HUES6 (cell line): ENCODE results near the gene NCOA1.
"Not testable (repeated sequence)": the region's sequence is repeated elsewhere in the genome, so short reads cannot be mapped to it uniquely, and the experiment has no call there.

ENCODE experiments used
- H3K27ac ChIP-seq: 2 replicates; pipeline ENCODE4 v1.7.0; 2013; ENCODE audit warnings: low read depth, mild to moderate bottlenecking, low read length, inconsistent platforms
- H3K27me3 ChIP-seq: 2 replicates; pipeline ENCODE4 v1.6.1; 2013; ENCODE audit warnings: low read length; ENCODE audit not compliant: control insufficient read depth, insufficient read depth
- H3K36me3 ChIP-seq: 2 replicates; pipeline ENCODE4 v1.6.1; 2013; ENCODE audit warnings: low read length; ENCODE audit not compliant: control insufficient read depth, insufficient read depth
- H3K4me1 ChIP-seq: 2 replicates; pipeline ENCODE4 v1.6.1; 2013; ENCODE audit warnings: low read length; ENCODE audit not compliant: control insufficient read depth, insufficient read depth
- H3K4me3 ChIP-seq: 2 replicates; pipeline ENCODE4 v1.5.1; 2013; ENCODE audit warnings: low read depth, low read length
- H3K9ac ChIP-seq: one replicate; pipeline ENCODE4 v1.6.1; 2013; ENCODE audit warnings: mild to moderate bottlenecking, low read length
- H3K9me3 ChIP-seq: 2 replicates; pipeline ENCODE4 v1.6.1; 2013; ENCODE audit warnings: low read depth, low read length; ENCODE audit not compliant: control insufficient read depth, insufficient read depth

The NCOA1 gene

GRCh38 chr2:24538720-24539119 is 47.7 kb downstream of the NCOA1 start:
- H3K36me3 ChIP-seq: no peaks in the 10 kb centered on the region
- H3K4me3 ChIP-seq: no peak overlapping the region
- 0 out of 2 replicates have a peak, but pooled peaks cover 4% of the 10 kb centered on the region for H3K9me3 ChIP-seq
- no peak overlapping the region for H3K9ac ChIP-seq
- H3K27ac ChIP-seq: no peak overlapping the region
- no peaks in the 10 kb centered on the region for H3K27me3 ChIP-seq
- no peaks in the 10 kb centered on the region for H3K4me1 ChIP-seq

DNA sequence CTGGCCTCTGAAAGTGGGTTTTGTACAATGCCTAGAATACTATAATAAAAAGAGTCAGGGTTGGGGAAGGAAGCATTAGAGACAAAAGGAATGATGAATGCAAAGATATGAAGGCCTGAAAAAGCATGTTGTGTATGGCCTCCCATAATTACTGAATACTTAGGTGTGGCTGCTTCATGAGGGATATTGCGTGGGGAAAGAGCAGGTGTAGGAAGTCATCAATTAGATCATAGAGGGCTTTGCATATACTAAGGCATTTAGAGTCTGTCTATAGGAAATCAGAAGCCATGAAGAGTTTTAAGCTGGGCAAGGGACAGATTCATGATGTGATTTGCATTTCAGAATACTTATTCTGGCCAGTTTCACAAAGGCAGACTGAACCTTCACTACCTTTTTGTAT is 48.2 kb downstream of the NCOA1 start:
- H3K9me3 ChIP-seq: 0 out of 2 replicates have a peak, but pooled peaks cover 4% of the 10 kb centered on the region
- no peak overlapping the region for H3K4me3 ChIP-seq
- H3K9ac ChIP-seq: no peak overlapping the region
- no peak overlapping the region for H3K27ac ChIP-seq
- no peaks in the 10 kb centered on the region for H3K4me1 ChIP-seq
- H3K36me3 ChIP-seq: no peaks in the 10 kb centered on the region
- no peaks in the 10 kb centered on the region for H3K27me3 ChIP-seq

GRCh38 chr2:24540011-24540477 is 49.0 kb downstream of the NCOA1 start:
- Histone ChIP-seq H3K27me3 (no peaks in the 10 kb centered on the region), H3K36me3 (no peaks in the 10 kb centered on the region), H3K4me1 (no peaks in the 10 kb centered on the region), H3K4me3 (no peak overlapping the region), H3K9me3 (peaks cover 8% of the 10 kb centered on the region; the same call in 1 of the 2 replicates), H3K27ac (no peak overlapping the region), H3K9ac (no peak overlapping the region)

GRCh38 chr2:24541621-24542020 is 50.6 kb downstream of the NCOA1 start:
- peaks cover 11% of the 10 kb centered on the region; the same call in 1 of the 2 replicates for H3K9me3 ChIP-seq
- no peaks in the 10 kb centered on the region for H3K27me3 ChIP-seq
- no peaks in the 10 kb centered on the region for H3K4me1 ChIP-seq

GRCh38 chr2:24542269-24542872 is 51.3 kb downstream of the NCOA1 start:
- no peak overlapping the region for H3K9ac ChIP-seq
- no peaks in the 10 kb centered on the region for H3K36me3 ChIP-seq
- H3K27me3 ChIP-seq: no peaks in the 10 kb centered on the region
- no peak overlapping the region for H3K27ac ChIP-seq
- no peaks in the 10 kb centered on the region for H3K4me1 ChIP-seq
- no peak overlapping the region for H3K4me3 ChIP-seq
- peaks cover 14% of the 10 kb centered on the region; the same call in 1 of the 2 replicates for H3K9me3 ChIP-seq

More at GRCh38 chr2:24541621-24542020, 50.6 kb downstream of the NCOA1 start:
- no peaks in the 10 kb centered on the region for H3K36me3 ChIP-seq
- no peak overlapping the region for H3K27ac ChIP-seq
- H3K9ac ChIP-seq: no peak overlapping the region
- H3K4me3 ChIP-seq: no peak overlapping the region

- no peak overlapping the region for H3K27ac ChIP-seq
- H3K4me1 ChIP-seq: no peaks in the 10 kb centered on the region
- H3K27me3 ChIP-seq: no peaks in the 10 kb centered on the region
- H3K36me3 ChIP-seq: no peaks in the 10 kb centered on the region
- no peak overlapping the region for H3K9ac ChIP-seq
- H3K9me3 ChIP-seq: peaks cover 18% of the 10 kb centered on the region; the same call in 1 of the 2 replicates
- H3K4me3 ChIP-seq: no peak overlapping the region
Measured at GRCh38 chr2:24543252-24543651, 52.2 kb downstream of the NCOA1 start.

DNA sequence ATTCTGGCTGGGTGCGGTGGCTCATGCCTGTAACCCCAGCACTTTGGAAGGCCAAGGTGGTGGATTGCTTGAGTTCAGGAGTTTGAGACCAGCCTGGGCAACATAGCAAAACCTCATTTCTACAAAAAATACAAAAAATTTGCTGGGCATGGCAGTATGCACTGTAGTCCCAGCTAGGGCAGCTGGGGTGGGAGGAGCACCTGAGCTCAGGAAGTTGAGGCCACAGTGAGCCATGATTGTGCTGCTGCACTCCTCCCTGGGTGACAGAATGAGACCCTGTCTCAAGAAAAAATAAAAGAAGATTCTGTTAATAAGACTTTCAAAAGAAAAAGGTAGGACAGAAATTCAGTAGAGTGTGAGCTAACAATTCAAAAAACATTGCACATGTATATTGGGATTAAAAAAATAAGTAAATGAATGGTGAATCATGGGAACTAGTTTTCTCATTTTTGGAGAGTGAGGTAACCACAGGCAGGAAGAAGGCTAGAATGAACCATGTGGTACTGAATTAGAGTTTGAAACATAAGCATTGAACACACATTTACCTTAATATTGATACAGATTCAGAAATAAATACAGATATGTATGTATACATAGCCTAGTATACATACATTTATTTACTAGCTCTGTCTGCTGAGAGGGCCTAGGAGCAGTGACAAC is 53.5 kb downstream of the NCOA1 start:
- Histone ChIP-seq H3K9me3 (peaks cover 24% of the 10 kb centered on the region), H3K4me3 (no peak overlapping the region), H3K4me1 (no peaks in the 10 kb centered on the region), H3K27ac (no peak overlapping the region), H3K9ac (no peak overlapping the region), H3K27me3 (no peaks in the 10 kb centered on the region), H3K36me3 (no peaks in the 10 kb centered on the region)

DNA sequence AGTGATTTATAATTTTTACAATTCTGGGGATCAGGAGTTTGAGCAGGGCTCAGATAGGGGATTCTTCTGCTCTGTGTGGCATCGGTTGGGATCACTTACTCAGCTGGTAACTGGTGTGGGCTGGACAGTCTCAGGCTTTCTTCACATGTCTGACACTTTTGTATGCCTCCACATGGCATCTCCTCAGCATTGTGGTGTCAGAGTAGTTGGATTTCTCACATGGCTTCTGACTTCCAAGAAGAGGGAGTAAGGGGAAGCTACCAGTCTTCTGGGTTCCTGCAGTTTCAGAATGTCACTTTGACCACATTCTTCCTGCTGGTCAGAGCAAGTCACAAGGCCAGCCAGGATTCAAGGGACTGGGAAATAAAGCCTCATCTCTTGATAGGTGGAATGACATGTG is 55.6 kb downstream of the NCOA1 start:
- H3K9ac ChIP-seq: no peak overlapping the region
- H3K4me1 ChIP-seq: no peaks in the 10 kb centered on the region

GRCh38 chr2:24548058-24548457 is 57.0 kb downstream of the NCOA1 start:
- H3K27ac ChIP-seq: no peak overlapping the region
- H3K4me3 ChIP-seq: no peak overlapping the region
- no peaks in the 10 kb centered on the region for H3K36me3 ChIP-seq
- peaks cover 31% of the 10 kb centered on the region for H3K9me3 ChIP-seq
- H3K4me1 ChIP-seq: no peaks in the 10 kb centered on the region
- H3K9ac ChIP-seq: no peak overlapping the region
- no peaks in the 10 kb centered on the region for H3K27me3 ChIP-seq

More for the DNA sequence above, 55.6 kb downstream of the NCOA1 start:
- H3K36me3 ChIP-seq: no peaks in the 10 kb centered on the region
- H3K27ac ChIP-seq: no peak overlapping the region
- peaks cover 31% of the 10 kb centered on the region for H3K9me3 ChIP-seq
- H3K27me3 ChIP-seq: no peaks in the 10 kb centered on the region
- no peak overlapping the region for H3K4me3 ChIP-seq

DNA sequence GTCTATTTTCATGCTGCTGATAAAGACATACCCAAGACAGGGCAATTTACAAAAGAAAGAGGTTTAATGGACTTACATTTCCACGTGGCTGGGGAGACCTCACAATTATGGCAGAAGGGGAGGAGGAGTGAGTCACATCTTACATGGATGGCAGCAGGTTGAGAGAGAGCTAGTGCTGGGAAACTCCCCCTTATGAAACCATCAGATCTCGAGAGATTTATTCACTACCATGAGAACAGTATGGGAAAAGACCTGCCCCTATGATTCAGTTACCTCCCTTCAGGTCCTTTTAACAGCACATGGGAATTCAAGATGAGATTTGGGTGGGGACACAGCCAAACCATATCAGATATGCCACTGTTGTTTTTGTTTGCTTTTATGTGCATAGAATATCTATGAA is 59.2 kb downstream of the NCOA1 start:
- H3K4me1 ChIP-seq, H3K4me3 ChIP-seq, H3K27me3 ChIP-seq, H3K27ac ChIP-seq, H3K36me3 ChIP-seq, H3K9ac ChIP-seq: not testable (repeated sequence)
- H3K9me3 ChIP-seq: peaks cover 25% of the 10 kb centered on the region

- Histone ChIP-seq H3K27me3 (no peaks in the 10 kb centered on the region), H3K27ac (no peak overlapping the region), H3K36me3 (peaks cover 1% of the 10 kb centered on the region; the same call in 1 of the 2 replicates), H3K4me3 (no peak overlapping the region), H3K9ac (no peak overlapping the region), H3K9me3 (peaks cover 25% of the 10 kb centered on the region), H3K4me1 (no peaks in the 10 kb centered on the region)
Measured at GRCh38 chr2:24551016-24551415, 60.0 kb downstream of the NCOA1 start.
